Liver (tissue), 9 donors: Measurements from ENCODE around the gene ARRDC4. TPM values are rescaled to one million over a fixed set of nuclear protein-coding genes. Genes with fewer than 3 reads are reported as not detected.

Experiments used
- DNase-seq: peaks from one replicate; pipeline ENCODE4 v3.0.0-alpha.2; 2017; ENCODE audit warnings: low spot score
- H3K27ac ChIP-seq, 2 donors: one replicate each; pipeline ENCODE4 v1.7.0; 2013; ENCODE audit warnings: inconsistent platforms in 2 of 2, low read length in 2 of 2, control low read depth in 1 of 2, low read depth in 1 of 2, mild to moderate bottlenecking in 1 of 2
- H3K27me3 ChIP-seq, 4 donors: one replicate each; pipeline versions ENCODE4 v1.6.1 to v1.7.0; 2013; ENCODE audit warnings: low read length in 3 of 4, inconsistent platforms in 1 of 4, mild to moderate bottlenecking in 1 of 4, moderate library complexity in 1 of 4; ENCODE audit not compliant: control insufficient read depth in 4 of 4, insufficient read depth in 4 of 4
- H3K36me3 ChIP-seq, 4 donors: one replicate each; pipeline versions ENCODE4 v1.6.1 to v1.7.0; 2013; ENCODE audit warnings: low read length in 3 of 4, mild to moderate bottlenecking in 3 of 4, low read depth in 1 of 4, moderate library complexity in 1 of 4; ENCODE audit not compliant: control insufficient read depth in 4 of 4, insufficient read depth in 3 of 4
- H3K4me1 ChIP-seq, 4 donors: one replicate each; pipeline versions ENCODE4 v1.6.1 to v1.7.0; 2013; ENCODE audit warnings: low read length in 3 of 4, mild to moderate bottlenecking in 3 of 4, moderate library complexity in 1 of 4; ENCODE audit not compliant: control insufficient read depth in 4 of 4, insufficient read depth in 4 of 4
- H3K4me3 ChIP-seq, 3 donors: one replicate each; pipeline versions ENCODE4 v1.6.1 to v1.7.0; 2013; ENCODE audit warnings: low read length in 3 of 3, control low read depth in 1 of 3, low read depth in 1 of 3, mild to moderate bottlenecking in 1 of 3
- H3K9ac ChIP-seq, 2 donors: one replicate each; pipeline ENCODE4 v1.7.0; 2013; ENCODE audit warnings: low read length in 2 of 2, mild to moderate bottlenecking in 2 of 2, moderate library complexity in 2 of 2, control low read depth in 1 of 2, low read depth in 1 of 2
- H3K9me3 ChIP-seq, 4 donors: one replicate each; pipeline versions ENCODE4 v1.6.1 to v1.7.0; 2013; ENCODE audit warnings: low read length in 3 of 4; ENCODE audit not compliant: control insufficient read depth in 4 of 4
- ATF3 ChIP-seq: IDR thresholded peaks from 2 replicates; pipeline ENCODE4 v1.6.1; 2016; ENCODE audit warnings: antibody characterized with exemption
- CTCF ChIP-seq: fragments of 150-350 bp; IDR thresholded peaks from 2 replicates; pipeline ENCODE4 v1.5.1; 2017; ENCODE audit warnings: improper control_type of control experiment, low read depth, low read length; ENCODE audit not compliant: missing input control
- EGR1 ChIP-seq, 2 donors: IDR thresholded peaks; 2 replicates each; pipeline ENCODE4 v1.6.1; 2016 to 2018; ENCODE audit warnings: antibody characterized with exemption in 2 of 2, low read depth in 2 of 2
- FOXA1 ChIP-seq: IDR thresholded peaks from 2 replicates; pipeline ENCODE4 v1.6.1; 2016; ENCODE audit warnings: antibody characterized with exemption
- FOXA2 ChIP-seq: IDR thresholded peaks from 2 replicates; pipeline ENCODE4 v1.6.1; 2016; ENCODE audit warnings: antibody characterized with exemption
- GABPA ChIP-seq, 2 donors: IDR thresholded peaks in 1 of 2; conservative IDR thresholded peaks in 1 of 2; 2 replicates each; pipeline ENCODE4 v1.6.1; 2016; ENCODE audit warnings: antibody characterized with exemption in 2 of 2, mild to moderate bottlenecking in 1 of 2, moderate library complexity in 1 of 2
- HNF4A ChIP-seq, 2 donors: conservative IDR thresholded peaks; 2 replicates each; pipeline ENCODE4 v1.6.1; 2016; ENCODE audit warnings: antibody characterized with exemption in 2 of 2, mild to moderate bottlenecking in 2 of 2
- HNF4G ChIP-seq: IDR thresholded peaks from 2 replicates; pipeline ENCODE4 v1.6.1; 2016; ENCODE audit warnings: antibody characterized with exemption
- JUND ChIP-seq, 2 donors: IDR thresholded peaks; 2 replicates each; pipeline ENCODE4 v1.6.1; 2016; ENCODE audit warnings: antibody characterized with exemption in 2 of 2
- MAX ChIP-seq: IDR thresholded peaks from 2 replicates; pipeline ENCODE4 v1.6.1; 2016; ENCODE audit warnings: antibody characterized with exemption
- NR2F2 ChIP-seq: IDR thresholded peaks from 2 replicates; pipeline ENCODE4 v1.6.1; 2016; ENCODE audit warnings: antibody characterized with exemption
- RAD21 ChIP-seq, 2 donors: IDR thresholded peaks; 2 replicates each; pipeline ENCODE4 v1.6.1; 2016; ENCODE audit warnings: antibody characterized with exemption in 2 of 2, mild to moderate bottlenecking in 2 of 2
- REST ChIP-seq: IDR thresholded peaks from 2 replicates; pipeline ENCODE4 v1.6.1; 2016; ENCODE audit warnings: antibody characterized with exemption, mild to moderate bottlenecking
- RXRA ChIP-seq, 2 donors: IDR thresholded peaks; 2 replicates each; pipeline ENCODE4 v1.6.1; 2017 to 2018; ENCODE audit warnings: antibody characterized with exemption in 2 of 2, mild to moderate bottlenecking in 1 of 2
- SP1 ChIP-seq: IDR thresholded peaks from 2 replicates; pipeline ENCODE4 v1.6.1; 2018; ENCODE audit warnings: antibody characterized with exemption, mild to moderate bottlenecking
- TAF1 ChIP-seq: conservative IDR thresholded peaks from 2 replicates; pipeline ENCODE4 v1.6.1; 2016; ENCODE audit warnings: antibody characterized with exemption, mild to moderate bottlenecking
- YY1 ChIP-seq: IDR thresholded peaks from 2 replicates; pipeline ENCODE4 v1.6.1; 2016; ENCODE audit warnings: antibody characterized with exemption, mild to moderate bottlenecking
- ZBTB33 ChIP-seq: IDR thresholded peaks from 2 replicates; pipeline ENCODE4 v1.6.1; 2016; ENCODE audit warnings: antibody characterized with exemption
- WGBS: extraction: QIAGEN DNeasy Blood & Tissue Kit; methylation state at CpG from one replicate; pipeline ENCODE4 v1.1.7; 2013; 5-methylcytosine and 5-hydroxymethylcytosine counted together
- polyA plus RNA-seq, 2 donors: library from polyadenylated mRNA; stranded (reverse) in 1 of 2; unstranded in 1 of 2; fragments of 200-250 nt in 1 of 2; fragments of >200 nt in 1 of 2; fragmentation: Nextera tagmentation in 1 of 2; extraction: Ambion mirVana in 1 of 2; gene quantifications; one replicate each; pipeline versions ENCODE4 v1.2.1 to v1.2.3, GENCODE V29; 2013 to 2015
- total RNA-seq, 2 donors: library from RNA; depleted of rRNA; stranded (reverse); fragments of >200 nt; gene quantifications; one replicate each; pipeline ENCODE4 v1.2.3, GENCODE V29; 2014
- donor health status: healthy.
- donor health status: healthy.
- donor health status: healthy.
- donor health status: healthy.
- donor health status: healthy.

ARRDC4 gene
- total and polyA plus RNA-seq, 4 donors = 2.5 to 13.4 (median 3.9) TPM

- TF ChIP-seq ZBTB33 (no peak), HNF4G (no peak), ATF3 (no peak), YY1 (no peak)
Observed at GRCh38 chr15:97977734-97978133, 17.2 kb downstream of the ARRDC4 start.

GRCh38 chr15:97978401-97979139 lies 18.1 kb downstream of the ARRDC4 start:
- peaks cover 0 to 4% (median 0%) of the 10 kb centered on the region in 4 donors for H3K36me3 ChIP-seq
- H3K4me3 ChIP-seq = peak overlapping the region in 1 of 3 donors; percentile 11
- H3K4me1 ChIP-seq = peaks cover 5 to 48% (median 45%) of the 10 kb centered on the region in 4 donors
- 60% methylated on average over 4 of the region's 4 CpGs for WGBS
- TF ChIP-seq YY1 = peak; percentile 92
- peak in 1 of 2 donors; percentile 72 for TF ChIP-seq EGR1 (IDR thresholded peaks at IDR 0.05; ENCODE audit: low read depth in 2 of 2)
- TF ChIP-seq RXRA (IDR thresholded peaks at IDR 0.05) = peak; percentile 98
- no peak for TF ChIP-seq GABPA (IDR thresholded peaks at IDR 0.05 in 1 of 2, conservative IDR thresholded peaks at IDR 0.05 in 1 of 2)
- TF ChIP-seq HNF4A (conservative IDR thresholded peaks at IDR 0.05) = peak; percentile 88 to 90
- TF ChIP-seq FOXA2 = peak; percentile 76
- peak; percentile 47 for TF ChIP-seq ATF3
- peak; percentile 85 to 87 for TF ChIP-seq JUND (IDR thresholded peaks at IDR 0.05)
- peak; percentile 86 for TF ChIP-seq SP1
- peak; percentile 59 for TF ChIP-seq ZBTB33
- TF ChIP-seq RAD21 (IDR thresholded peaks at IDR 0.05) = peak; percentile 50 to 55
- peak; percentile 39 for TF ChIP-seq FOXA1
- TF ChIP-seq NR2F2 = no peak
- TF ChIP-seq MAX = peak; percentile 91
- no peak for TF ChIP-seq TAF1
- TF ChIP-seq REST = peak; percentile 21
- no peak for TF ChIP-seq CTCF
- peak; percentile 51 for TF ChIP-seq HNF4G
- no peaks in the 10 kb centered on the region for H3K27me3 ChIP-seq
- peak overlapping the region; percentile 26 to 89 for H3K27ac ChIP-seq
- no peaks in the 10 kb centered on the region for H3K9me3 ChIP-seq
- H3K9ac ChIP-seq = no peak overlapping the region
- DNase-seq = no peak

More at GRCh38 chr15:97977734-97978133, 17.2 kb downstream of the ARRDC4 start:
- Histone ChIP-seq H3K4me3 (no peak overlapping the region), H3K4me1 (peaks cover 5 to 40% (median 37%) of the 10 kb centered on the region in 4 donors), H3K27me3 (no peaks in the 10 kb centered on the region), H3K9ac (no peak overlapping the region), H3K36me3 (peaks cover 0 to 7% (median 3%) of the 10 kb centered on the region in 4 donors), H3K27ac (peak overlapping the region; percentile 51 to 67), H3K9me3 (no peaks in the 10 kb centered on the region)
- no peak for DNase-seq
- 87% methylated on average over 8 of the region's 8 CpGs for WGBS
